C4-2B (cell line): ENCODE measurements around the gene CNTF.

Source experiments
- ZFX ChIP-seq: fragments of 450-650 bp; IDR thresholded peaks from 2 replicates; pipeline ENCODE4 v1.6.1; 2017
- TF ChIP-seq, protein P1 (sequence below): fragments of 450-650 bp; conservative IDR thresholded peaks from 2 replicates; pipeline ENCODE4 v1.5.1; 2017; ENCODE audit warnings: mild to moderate bottlenecking

DNA sequence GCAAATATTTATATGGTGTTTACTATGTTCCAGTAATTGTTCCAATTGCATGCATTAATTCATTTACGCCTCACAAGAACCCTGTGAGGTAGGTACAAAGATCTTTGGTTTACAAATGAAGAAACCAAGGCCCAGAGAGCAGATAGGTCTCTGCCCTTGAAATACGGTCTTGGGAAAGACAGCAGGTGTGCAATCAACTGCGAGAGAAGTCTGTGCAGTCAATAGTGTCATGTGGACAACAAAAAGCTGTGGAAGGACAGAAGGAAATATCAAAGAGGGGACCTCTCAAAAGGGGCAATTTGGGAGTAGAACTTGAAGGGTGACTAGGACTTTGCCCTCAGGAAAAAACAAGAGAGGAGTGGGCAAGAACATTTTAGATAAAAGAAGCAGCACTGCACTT, 8.9 kb downstream of the CNTF start:
- TF ChIP-seq, protein P1, sequence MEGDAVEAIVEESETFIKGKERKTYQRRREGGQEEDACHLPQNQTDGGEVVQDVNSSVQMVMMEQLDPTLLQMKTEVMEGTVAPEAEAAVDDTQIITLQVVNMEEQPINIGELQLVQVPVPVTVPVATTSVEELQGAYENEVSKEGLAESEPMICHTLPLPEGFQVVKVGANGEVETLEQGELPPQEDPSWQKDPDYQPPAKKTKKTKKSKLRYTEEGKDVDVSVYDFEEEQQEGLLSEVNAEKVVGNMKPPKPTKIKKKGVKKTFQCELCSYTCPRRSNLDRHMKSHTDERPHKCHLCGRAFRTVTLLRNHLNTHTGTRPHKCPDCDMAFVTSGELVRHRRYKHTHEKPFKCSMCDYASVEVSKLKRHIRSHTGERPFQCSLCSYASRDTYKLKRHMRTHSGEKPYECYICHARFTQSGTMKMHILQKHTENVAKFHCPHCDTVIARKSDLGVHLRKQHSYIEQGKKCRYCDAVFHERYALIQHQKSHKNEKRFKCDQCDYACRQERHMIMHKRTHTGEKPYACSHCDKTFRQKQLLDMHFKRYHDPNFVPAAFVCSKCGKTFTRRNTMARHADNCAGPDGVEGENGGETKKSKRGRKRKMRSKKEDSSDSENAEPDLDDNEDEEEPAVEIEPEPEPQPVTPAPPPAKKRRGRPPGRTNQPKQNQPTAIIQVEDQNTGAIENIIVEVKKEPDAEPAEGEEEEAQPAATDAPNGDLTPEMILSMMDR: no peak
- no peak for TF ChIP-seq ZFX
